Thyroid gland (tissue), 4 donors: ENCODE results near the gene LIN54. TPM values are rescaled to one million over a fixed set of nuclear protein-coding genes. Genes with fewer than 3 reads are reported as not detected.
"Not testable (repeated sequence)": the region's sequence is repeated elsewhere in the genome, so short reads cannot be mapped to it uniquely, and the experiment has no call there.

Source experiments
- DNase-seq, 2 donors: peaks; one replicate each; pipeline ENCODE4 v3.0.0-alpha.2; 2019
- H3K27ac ChIP-seq, 3 donors: fragments of 200-600 bp; sonication (generic); 1 replicate in 2 of 3; 2 replicates in 1 of 3; pipeline ENCODE4 v1.5.1; 2016 to 2019; ENCODE audit warnings: mild to moderate bottlenecking in 1 of 3, moderate library complexity in 1 of 3
- H3K27me3 ChIP-seq: fragments of 200-600 bp; sonication (generic); one replicate; pipeline ENCODE4 v1.5.1; 2019
- H3K36me3 ChIP-seq, 2 donors: fragments of 200-600 bp; sonication (generic); one replicate each; pipeline ENCODE4 v1.5.1; 2016 to 2019
- H3K4me1 ChIP-seq, 2 donors: fragments of 200-600 bp; sonication (generic); one replicate each; pipeline ENCODE4 v1.5.1; 2017 to 2019
- H3K4me3 ChIP-seq, 3 donors: fragments of 200-600 bp; sonication (generic); replicated peaks in 1 of 3; 1 replicate in 2 of 3; 2 replicates in 1 of 3; pipeline ENCODE4 v1.5.1; 2016; ENCODE audit warnings: mild to moderate bottlenecking in 1 of 3
- H3K9me3 ChIP-seq: fragments of 200-600 bp; sonication (generic); one replicate; pipeline ENCODE4 v1.5.1; 2017
- CTCF ChIP-seq, 6 experiments: fragments of 200-600 bp in 3 of 6; fragments of 450-650 bp in 3 of 6; sonication (generic) in 3 of 6; IDR thresholded peaks; one replicate each; pipeline ENCODE4 v1.5.1; 2016 to 2019; ENCODE audit warnings: antibody characterized with exemption in 6 of 6, mild to moderate bottlenecking in 2 of 6, inconsistent platforms in 1 of 6, moderate library complexity in 1 of 6
- POLR2A ChIP-seq, 2 donors: fragments of 450-650 bp; IDR thresholded peaks; one replicate each; pipeline ENCODE4 v1.6.1; 2017; ENCODE audit warnings: antibody characterized with exemption in 2 of 2, mild to moderate bottlenecking in 2 of 2, moderate library complexity in 1 of 2
- WGBS, 2 donors: methylation state at CpG; one replicate each; pipeline ENCODE4 v1.1.5; 2017; 5-methylcytosine and 5-hydroxymethylcytosine counted together
- intact Hi-C: fragments of 100-400 bp; cut with DNase I; formaldehyde crosslinking; loops from one replicate; pipeline ENCODE4 v1.15.1; 2023
- total RNA-seq, 4 donors: library from RNA; depleted of rRNA; stranded (reverse); fragments of >200 nt; gene quantifications; one replicate each; pipeline ENCODE4 v1.2.3, GENCODE V29; 2016

The LIN54 gene
- 10 to 100 TPM; 14.8 to 20.8 (median 18.1) TPM for total RNA-seq

GRCh38 chr4:83010522-83011318 is at the start of gene LIN54:
LIN54 (minus strand) TSS chr4:83010823; CDS start chr4:82984844, 25,979 bp downstream.
- Histone ChIP-seq H3K9me3 (no peaks in the 10 kb centered on the region), H3K4me1 (peaks cover 8 to 28% of the 10 kb centered on the region in 2 donors), H3K36me3 (no peaks in the 10 kb centered on the region), H3K4me3 (peak within 1 kb of the TSS; percentile 47 to 83 (median 79)), H3K27me3 (no peaks in the 10 kb centered on the region), H3K27ac (peak within 1 kb of the TSS; percentile 75 to 93 (median 87))
- 0 to 3% methylated on average over 8 to 28 of the region's 54 CpGs for WGBS, 2 donors
- peak; percentile 76 to 81 for DNase-seq
- peak in 1 of 2 donors; percentile 36 for TF ChIP-seq POLR2A (IDR thresholded peaks at IDR 0.05)
- TF ChIP-seq CTCF (IDR thresholded peaks at IDR 0.05): no peak
- intact Hi-C loops: loop anchor here (2.0 to 10.0 kb wide), 4 partner anchors 24 to 726 kb away; partner anchors contain the start of genes COPS4, ENOPH1, HNRNPDL and SEC31A

- no peak overlapping the region for H3K4me3 ChIP-seq
- intact Hi-C loops: no loop called here
- TF ChIP-seq POLR2A (IDR thresholded peaks at IDR 0.05) (no peak), CTCF (IDR thresholded peaks at IDR 0.05) (peak in 2 of 6 experiments; percentile 18 to 25)
- no peak for DNase-seq
- H3K36me3 ChIP-seq: peaks cover 7 to 12% of the 10 kb centered on the region in 2 donors
- no peaks in the 10 kb centered on the region for H3K4me1 ChIP-seq
- H3K27ac ChIP-seq: no peak overlapping the region
- no peaks in the 10 kb centered on the region for H3K9me3 ChIP-seq
- no peaks in the 10 kb centered on the region for H3K27me3 ChIP-seq
Measured at GRCh38 chr4:83054928-83055327, 44.3 kb upstream of the LIN54 start.

GRCh38 chr4:83048781-83049180 is 38.2 kb upstream of the LIN54 start:
- H3K27ac ChIP-seq: not testable (repeated sequence)

GRCh38 chr4:83046693-83047473 is 36.3 kb upstream of the LIN54 start:
- 73 to 75% methylated on average over 8 of the region's 8 CpGs for WGBS, 2 donors
- no peaks in the 10 kb centered on the region for H3K27me3 ChIP-seq
- H3K27ac ChIP-seq: no peak overlapping the region
- no peaks in the 10 kb centered on the region for H3K36me3 ChIP-seq
- no peak for DNase-seq
- TF ChIP-seq CTCF (IDR thresholded peaks at IDR 0.05) (no peak), POLR2A (IDR thresholded peaks at IDR 0.05) (no peak)
- intact Hi-C loops: no loop called here
- H3K4me3 ChIP-seq: no peak overlapping the region
- H3K9me3 ChIP-seq: no peaks in the 10 kb centered on the region
- H3K4me1 ChIP-seq: peaks cover 0 to 4% of the 10 kb centered on the region in 2 donors

More at GRCh38 chr4:83048781-83049180, 38.2 kb upstream of the LIN54 start:
- H3K4me3 ChIP-seq, intact Hi-C loops, H3K36me3 ChIP-seq, H3K9me3 ChIP-seq, H3K4me1 ChIP-seq, H3K27me3 ChIP-seq, DNase-seq: not testable (repeated sequence)
- 97% methylated on average over 8 of the region's 8 CpGs for WGBS, 2 donors

GRCh38 chr4:83043801-83044407 is 33.3 kb upstream of the LIN54 start:
- no peak for DNase-seq
- Histone ChIP-seq H3K9me3 (no peaks in the 10 kb centered on the region), H3K27ac (no peak overlapping the region), H3K27me3 (no peaks in the 10 kb centered on the region), H3K36me3 (no peaks in the 10 kb centered on the region), H3K4me1 (peaks cover 0 to 4% of the 10 kb centered on the region in 2 donors), H3K4me3 (no peak overlapping the region)
- 94 to 95% methylated on average over 14 of the region's 14 CpGs for WGBS, 2 donors
- no peak for TF ChIP-seq POLR2A (IDR thresholded peaks at IDR 0.05)
- no peak for TF ChIP-seq CTCF (IDR thresholded peaks at IDR 0.05)
- intact Hi-C loops: no loop called here

GRCh38 chr4:83043157-83043556 is 32.5 kb upstream of the LIN54 start:
- WGBS, 2 donors: 93 to 100% methylated on average over 2 of the region's 2 CpGs
- H3K4me3 ChIP-seq, DNase-seq, H3K27me3 ChIP-seq, intact Hi-C loops, H3K4me1 ChIP-seq, H3K27ac ChIP-seq, H3K36me3 ChIP-seq, H3K9me3 ChIP-seq: not testable (repeated sequence)
